OCI-LY1 (cell line): Measurements from ENCODE around the gene METAP1.
A peak's percentile ranks its signal among the peaks of the same experiment; 100 is the strongest.
"Not testable (repeated sequence)": the region's sequence is repeated elsewhere in the genome, so short reads cannot be mapped to it uniquely, and the experiment has no call there.

Experiments
- H2AFZ ChIP-seq: fragments of 200-600 bp; sonication (generic), shearing (Covaris generic); 2 replicates; pipeline ENCODE4 v1.6.0; 2014; ENCODE audit warnings: antibody characterized with exemption, mild to moderate bottlenecking, low read length
- H3F3A ChIP-seq: fragments of 200-600 bp; sonication (generic), shearing (Covaris generic); 2 replicates; pipeline ENCODE4 v1.6.0; 2014; ENCODE audit warnings: mild to moderate bottlenecking, antibody characterized with exemption, low read length, moderate library complexity; ENCODE audit not compliant: insufficient read depth
- H3K27ac ChIP-seq: fragments of 200-600 bp; sonication (generic); 2 replicates; pipeline ENCODE4 v1.5.1; 2014; ENCODE audit warnings: low read length, mixed run types, mild to moderate bottlenecking, low read depth; ENCODE audit not compliant: poor library complexity, severe bottlenecking
- H3K27me3 ChIP-seq: fragments of 200-600 bp; sonication (generic); 2 replicates; pipeline ENCODE4 v1.6.0; 2014; ENCODE audit warnings: antibody characterized with exemption, mild to moderate bottlenecking, low read length, moderate library complexity; ENCODE audit not compliant: insufficient read depth
- H3K36me3 ChIP-seq: fragments of 200-600 bp; sonication (generic); 2 replicates; pipeline ENCODE4 v1.6.1; 2014; ENCODE audit warnings: mild to moderate bottlenecking, antibody characterized with exemption, low read length, moderate library complexity, mixed read lengths; ENCODE audit not compliant: insufficient read depth
- H3K4me1 ChIP-seq: fragments of 200-600 bp; sonication (generic); 2 replicates; pipeline ENCODE4 v1.5.1; 2014; ENCODE audit warnings: mild to moderate bottlenecking, low read length, moderate library complexity; ENCODE audit not compliant: insufficient read depth, severe bottlenecking
- H3K4me2 ChIP-seq: fragments of 200-600 bp; sonication (generic), shearing (Covaris generic); 2 replicates; pipeline ENCODE4 v1.6.1; 2014; ENCODE audit warnings: low read length
- H3K4me3 ChIP-seq: fragments of 200-600 bp; sonication (generic); 2 replicates; pipeline ENCODE4 v1.5.1; 2014; ENCODE audit warnings: low read length, low read depth, mild to moderate bottlenecking, mixed read lengths; ENCODE audit not compliant: poor library complexity, severe bottlenecking
- H3K79me2 ChIP-seq: fragments of 200-600 bp; shearing (Covaris generic); 2 replicates; pipeline ENCODE4 v1.6.1; 2016; ENCODE audit warnings: mixed run types, low read length, mixed read lengths; ENCODE audit not compliant: insufficient read depth
- H3K9ac ChIP-seq: fragments of 200-600 bp; sonication (generic), shearing (Covaris generic); 2 replicates; pipeline ENCODE4 v1.6.1; 2014; ENCODE audit warnings: mild to moderate bottlenecking, low read length, mixed read lengths
- H3K9me2 ChIP-seq: fragments of 200-600 bp; sonication (generic), shearing (Covaris generic); 2 replicates; pipeline ENCODE4 v1.6.1; 2014; ENCODE audit warnings: low read depth, mild to moderate bottlenecking, low read length, mixed read lengths
- H3K9me3 ChIP-seq: fragments of 200-600 bp; shearing (Covaris generic); 2 replicates; pipeline ENCODE4 v1.6.1; 2014; ENCODE audit warnings: low read length, mixed read lengths
- H4K20me1 ChIP-seq: fragments of 200-600 bp; sonication (generic), shearing (Covaris generic); 2 replicates; pipeline ENCODE4 v1.6.0; 2016; ENCODE audit warnings: mild to moderate bottlenecking, low read length; ENCODE audit not compliant: insufficient read depth
- EZH2 ChIP-seq: fragments of 200-600 bp; sonication (generic), shearing (Covaris generic); IDR thresholded peaks from 2 replicates; pipeline ENCODE4 v1.8.0; 2017; ENCODE audit warnings: borderline replicate concordance, mixed run types, mild to moderate bottlenecking, antibody characterized with exemption, low read length, moderate library complexity, mixed read lengths
- TF ChIP-seq, protein P1 (sequence below): fragments of 200-600 bp; sonication (generic), shearing (Covaris generic); IDR thresholded peaks from 2 replicates; pipeline ENCODE4 v1.5.1; 2017; ENCODE audit warnings: mild to moderate bottlenecking, antibody characterized with exemption, low read length, moderate library complexity, mixed read lengths

METAP1 gene

DNA sequence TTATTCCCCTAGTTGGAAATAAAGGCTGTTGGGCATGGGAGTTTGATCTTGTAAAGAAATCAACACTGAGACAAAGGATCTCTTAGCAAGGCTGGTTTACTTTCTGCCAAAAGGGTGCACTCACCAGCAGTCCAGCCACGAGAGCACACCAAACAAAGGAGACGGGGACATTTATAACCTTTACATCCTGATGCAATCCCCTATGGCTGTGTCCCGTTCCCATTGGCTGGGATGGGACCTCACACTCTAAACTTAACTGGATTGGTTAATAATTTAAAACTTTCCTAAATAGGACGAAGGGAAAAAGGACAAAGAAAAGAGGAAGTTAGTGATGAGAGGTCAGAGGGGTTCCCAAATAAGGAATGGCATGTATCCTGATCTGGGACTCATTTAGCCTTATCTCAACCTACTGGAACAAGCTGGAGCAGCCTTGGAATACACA lies 17.9 kb downstream of the METAP1 start:
- Histone ChIP-seq H4K20me1 (no peaks in the 10 kb centered on the region), H3K9me3 (peaks cover 27% of the 10 kb centered on the region), H3K4me3 (no peak overlapping the region), H3K79me2 (peaks cover 100% of the 10 kb centered on the region), H3F3A (no peaks in the 10 kb centered on the region), H3K27ac (no peak overlapping the region), H3K9me2 (no peaks in the 10 kb centered on the region), H3K9ac (no peak overlapping the region), H3K27me3 (no peaks in the 10 kb centered on the region), H3K36me3 (peaks cover 48% of the 10 kb centered on the region), H3K4me1 (no peaks in the 10 kb centered on the region), H2AFZ (no peak overlapping the region), H3K4me2 (no peak overlapping the region)
- TF ChIP-seq, protein P1, sequence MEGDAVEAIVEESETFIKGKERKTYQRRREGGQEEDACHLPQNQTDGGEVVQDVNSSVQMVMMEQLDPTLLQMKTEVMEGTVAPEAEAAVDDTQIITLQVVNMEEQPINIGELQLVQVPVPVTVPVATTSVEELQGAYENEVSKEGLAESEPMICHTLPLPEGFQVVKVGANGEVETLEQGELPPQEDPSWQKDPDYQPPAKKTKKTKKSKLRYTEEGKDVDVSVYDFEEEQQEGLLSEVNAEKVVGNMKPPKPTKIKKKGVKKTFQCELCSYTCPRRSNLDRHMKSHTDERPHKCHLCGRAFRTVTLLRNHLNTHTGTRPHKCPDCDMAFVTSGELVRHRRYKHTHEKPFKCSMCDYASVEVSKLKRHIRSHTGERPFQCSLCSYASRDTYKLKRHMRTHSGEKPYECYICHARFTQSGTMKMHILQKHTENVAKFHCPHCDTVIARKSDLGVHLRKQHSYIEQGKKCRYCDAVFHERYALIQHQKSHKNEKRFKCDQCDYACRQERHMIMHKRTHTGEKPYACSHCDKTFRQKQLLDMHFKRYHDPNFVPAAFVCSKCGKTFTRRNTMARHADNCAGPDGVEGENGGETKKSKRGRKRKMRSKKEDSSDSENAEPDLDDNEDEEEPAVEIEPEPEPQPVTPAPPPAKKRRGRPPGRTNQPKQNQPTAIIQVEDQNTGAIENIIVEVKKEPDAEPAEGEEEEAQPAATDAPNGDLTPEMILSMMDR, result no peak
- no peak for TF ChIP-seq EZH2

DNA sequence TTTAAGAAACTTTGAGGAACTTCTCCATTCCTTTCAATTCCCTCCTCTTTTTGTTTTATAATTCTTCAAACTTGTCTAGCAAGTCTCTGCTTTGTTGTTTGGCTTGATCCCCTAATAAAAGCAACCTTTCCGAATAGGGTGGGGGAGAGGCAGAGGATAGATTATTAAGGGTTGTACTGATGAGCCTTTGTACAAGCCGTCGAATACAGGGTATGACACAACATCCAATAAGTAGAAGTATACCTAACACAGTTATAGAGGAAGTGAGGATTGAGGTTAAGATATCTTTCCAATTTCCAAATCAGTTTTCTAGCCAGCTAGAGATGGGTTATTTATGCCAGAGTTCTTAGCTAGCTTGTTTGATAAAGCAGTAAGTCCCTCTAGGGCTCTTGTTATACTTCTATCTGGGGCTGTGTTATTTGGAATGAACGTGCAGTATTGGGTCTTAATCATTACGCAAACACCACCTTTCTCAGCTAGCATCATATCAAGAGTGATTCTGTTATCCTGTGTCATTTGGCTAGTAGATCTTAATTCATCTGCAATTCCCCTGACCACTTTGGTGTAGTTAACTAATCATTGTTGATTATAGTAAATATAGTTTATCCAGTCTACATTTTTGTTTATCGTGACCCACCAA lies 18.5 kb downstream of the METAP1 start:
- Histone ChIP-seq H3K9me3 (peaks cover 27% of the 10 kb centered on the region), H3K4me1 (no peaks in the 10 kb centered on the region), H3K27ac (no peak overlapping the region), H2AFZ (no peak overlapping the region), H3K9ac (no peak overlapping the region), H3K36me3 (peaks cover 52% of the 10 kb centered on the region), H3F3A (no peaks in the 10 kb centered on the region), H4K20me1 (no peaks in the 10 kb centered on the region), H3K4me3 (no peak overlapping the region), H3K4me2 (no peak overlapping the region), H3K79me2 (peaks cover 100% of the 10 kb centered on the region), H3K27me3 (no peaks in the 10 kb centered on the region), H3K9me2 (no peaks in the 10 kb centered on the region)
- TF ChIP-seq EZH2, result no peak

DNA sequence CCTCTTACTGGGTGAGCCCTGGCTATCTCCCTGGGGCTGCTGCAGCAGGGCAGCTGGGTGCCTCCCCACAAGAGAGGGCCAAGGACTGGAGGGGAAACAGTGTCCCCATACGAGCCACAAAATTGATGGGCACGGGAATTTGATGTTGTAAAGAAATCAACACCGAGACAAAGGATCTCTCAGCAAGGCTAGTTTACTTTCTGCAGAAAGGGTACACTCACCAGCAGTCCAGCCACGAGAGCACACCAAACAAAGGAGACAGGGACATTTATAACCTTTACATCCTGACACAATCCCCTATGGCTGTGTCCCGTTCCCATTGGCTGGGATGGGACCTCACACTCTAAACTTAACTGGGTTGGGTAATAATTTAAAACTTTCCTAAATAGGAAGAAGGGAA lies 25.9 kb downstream of the METAP1 start:
- no peak overlapping the region for H3K9ac ChIP-seq
- H4K20me1 ChIP-seq, result no peaks in the 10 kb centered on the region
- H3K4me2 ChIP-seq, result no peak overlapping the region
- no peak overlapping the region for H3K27ac ChIP-seq
- TF ChIP-seq, protein P1, result no peak
- no peak for TF ChIP-seq EZH2
- H3K79me2 ChIP-seq, result peaks cover 84% of the 10 kb centered on the region
- peaks cover 26% of the 10 kb centered on the region for H3K9me3 ChIP-seq
- peaks cover 58% of the 10 kb centered on the region for H3K36me3 ChIP-seq
- H3K4me3 ChIP-seq, result no peak overlapping the region
- no peaks in the 10 kb centered on the region for H3K4me1 ChIP-seq
- H3F3A ChIP-seq, result no peaks in the 10 kb centered on the region
- H3K27me3 ChIP-seq, result no peaks in the 10 kb centered on the region
- no peaks in the 10 kb centered on the region for H3K9me2 ChIP-seq
- no peak overlapping the region for H2AFZ ChIP-seq

DNA sequence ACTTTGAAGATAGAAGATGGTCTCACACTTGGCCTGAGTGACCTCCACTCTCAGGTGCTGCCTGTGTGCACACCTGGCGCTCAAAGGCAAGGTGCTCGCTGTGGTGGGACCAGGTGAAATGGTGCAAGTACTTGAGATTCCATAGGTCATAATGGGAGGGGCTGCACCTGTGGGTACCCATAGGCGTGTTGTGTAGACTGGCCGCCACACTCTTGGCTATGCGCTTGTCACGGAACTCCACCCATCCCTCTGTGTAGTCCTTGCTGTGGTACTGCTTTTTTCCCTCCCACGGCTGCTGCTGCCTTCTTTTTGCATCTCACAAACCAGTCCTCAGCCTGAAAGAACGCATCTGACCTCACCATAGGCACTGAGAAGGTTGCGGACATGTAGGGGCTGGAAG lies 27.0 kb downstream of the METAP1 start:
- peaks cover 84% of the 10 kb centered on the region for H3K79me2 ChIP-seq
- H3K4me2 ChIP-seq, result no peak overlapping the region
- H3F3A ChIP-seq, result no peaks in the 10 kb centered on the region
- no peak overlapping the region for H3K27ac ChIP-seq
- peak overlapping the region; percentile 42 for H3K4me3 ChIP-seq
- no peaks in the 10 kb centered on the region for H3K4me1 ChIP-seq
- no peak overlapping the region for H3K9ac ChIP-seq
- peaks cover 25% of the 10 kb centered on the region for H3K9me3 ChIP-seq
- H4K20me1 ChIP-seq, result no peaks in the 10 kb centered on the region
- H3K9me2 ChIP-seq, result no peaks in the 10 kb centered on the region
- no peak overlapping the region for H2AFZ ChIP-seq
- peaks cover 49% of the 10 kb centered on the region for H3K36me3 ChIP-seq
- H3K27me3 ChIP-seq, result no peaks in the 10 kb centered on the region
- no peak for TF ChIP-seq EZH2
- TF ChIP-seq, protein P1, result no peak

DNA sequence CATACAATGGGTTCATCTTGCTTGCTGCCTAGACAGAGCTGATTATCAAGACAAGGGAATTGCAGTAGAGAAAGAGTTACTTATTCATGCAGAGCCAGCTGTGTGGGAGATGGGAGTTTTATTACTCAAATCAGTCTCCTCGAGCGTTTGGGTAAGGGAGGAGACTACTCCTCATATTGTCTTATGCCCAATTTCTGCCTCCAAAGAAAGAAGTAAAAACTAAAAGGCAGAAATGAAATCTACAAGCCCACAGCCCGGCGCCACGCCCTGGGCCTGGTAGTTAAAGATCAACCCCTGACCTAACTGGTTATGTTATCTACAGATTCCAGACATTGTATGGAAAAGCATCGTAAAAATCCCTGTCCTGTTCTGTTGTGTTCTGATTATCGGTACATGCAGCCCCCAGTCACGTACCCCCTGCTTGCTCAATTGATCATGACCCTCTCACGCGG lies 28.3 kb downstream of the METAP1 start:
- not testable (repeated sequence) for H4K20me1 ChIP-seq, H3F3A ChIP-seq, H3K9ac ChIP-seq, H3K9me2 ChIP-seq, H2AFZ ChIP-seq, H3K4me1 ChIP-seq, H3K4me2 ChIP-seq, H3K4me3 ChIP-seq, H3K27me3 ChIP-seq, H3K27ac ChIP-seq
- Histone ChIP-seq H3K36me3 (peaks cover 37% of the 10 kb centered on the region), H3K9me3 (peaks cover 18% of the 10 kb centered on the region), H3K79me2 (peaks cover 84% of the 10 kb centered on the region)
